OCI-LY7 (cell line): ENCODE data around the gene B3GALT6.

ENCODE experiments used
- EZH2phosphoT487 ChIP-seq: fragments of 200-600 bp; sonication (generic); IDR thresholded peaks from 2 replicates; pipeline ENCODE4 v1.6.1; 2018; ENCODE audit warnings: low read depth, borderline replicate concordance, mild to moderate bottlenecking, mixed run types, antibody characterized with exemption, low read length, moderate library complexity, mixed read lengths
- TF ChIP-seq, protein P1 (sequence below): fragments of 200-600 bp; sonication (generic); conservative IDR thresholded peaks from 2 replicates; pipeline ENCODE4 v1.5.1; 2014; ENCODE audit warnings: mild to moderate bottlenecking, antibody characterized with exemption, low read length, moderate library complexity, mixed read lengths

DNA sequence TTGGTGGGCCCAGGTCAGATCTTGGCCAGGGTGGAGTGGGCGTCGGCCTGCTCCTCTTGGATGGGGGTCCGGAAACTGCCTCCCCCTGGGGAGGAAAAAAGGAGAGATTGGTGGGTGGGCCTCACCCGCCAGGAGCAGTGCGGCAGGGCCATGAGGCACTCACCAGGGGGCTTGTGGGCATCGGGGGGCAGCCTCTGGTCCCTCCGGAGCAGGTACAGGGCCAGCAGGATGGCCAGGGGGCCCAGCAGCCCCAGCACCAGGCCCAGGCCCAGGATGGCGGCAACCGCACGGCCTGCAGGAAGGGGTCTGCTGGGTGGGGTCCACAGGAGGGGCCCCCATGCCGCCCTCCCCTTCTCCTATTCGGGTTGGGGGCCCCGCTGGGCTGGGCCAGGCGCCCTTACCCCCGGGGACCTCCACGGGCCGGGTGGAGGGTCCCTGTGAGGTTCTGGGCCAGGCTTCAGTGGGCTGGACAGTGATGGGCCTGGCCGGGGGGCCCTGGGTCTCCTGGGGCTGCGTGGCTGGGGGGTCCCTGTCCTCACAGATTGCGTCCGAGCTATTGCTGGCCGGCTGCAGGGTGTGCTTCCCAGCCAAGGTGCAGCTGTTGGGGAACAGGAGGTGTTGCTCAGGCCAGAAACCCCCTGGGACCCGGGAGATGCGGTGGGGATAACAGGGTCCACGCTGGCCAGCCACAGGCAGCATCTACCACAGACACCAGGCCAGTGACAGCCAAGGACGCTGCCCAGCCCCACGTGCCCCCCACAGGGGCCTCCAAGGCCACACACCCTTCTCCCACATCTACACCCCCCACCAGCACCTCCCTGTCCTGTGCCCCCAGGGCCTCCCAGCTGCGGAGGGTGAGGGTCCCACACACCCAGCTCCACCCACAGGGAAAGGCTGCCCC, 20.2 kb upstream of the B3GALT6 start:
- TF ChIP-seq, protein P1, sequence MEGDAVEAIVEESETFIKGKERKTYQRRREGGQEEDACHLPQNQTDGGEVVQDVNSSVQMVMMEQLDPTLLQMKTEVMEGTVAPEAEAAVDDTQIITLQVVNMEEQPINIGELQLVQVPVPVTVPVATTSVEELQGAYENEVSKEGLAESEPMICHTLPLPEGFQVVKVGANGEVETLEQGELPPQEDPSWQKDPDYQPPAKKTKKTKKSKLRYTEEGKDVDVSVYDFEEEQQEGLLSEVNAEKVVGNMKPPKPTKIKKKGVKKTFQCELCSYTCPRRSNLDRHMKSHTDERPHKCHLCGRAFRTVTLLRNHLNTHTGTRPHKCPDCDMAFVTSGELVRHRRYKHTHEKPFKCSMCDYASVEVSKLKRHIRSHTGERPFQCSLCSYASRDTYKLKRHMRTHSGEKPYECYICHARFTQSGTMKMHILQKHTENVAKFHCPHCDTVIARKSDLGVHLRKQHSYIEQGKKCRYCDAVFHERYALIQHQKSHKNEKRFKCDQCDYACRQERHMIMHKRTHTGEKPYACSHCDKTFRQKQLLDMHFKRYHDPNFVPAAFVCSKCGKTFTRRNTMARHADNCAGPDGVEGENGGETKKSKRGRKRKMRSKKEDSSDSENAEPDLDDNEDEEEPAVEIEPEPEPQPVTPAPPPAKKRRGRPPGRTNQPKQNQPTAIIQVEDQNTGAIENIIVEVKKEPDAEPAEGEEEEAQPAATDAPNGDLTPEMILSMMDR: no peak
- no peak for TF ChIP-seq EZH2phosphoT487
